DND-41 (cell line): ENCODE results near the gene SDE2.

Experiments
- EZH2 ChIP-seq: IDR thresholded peaks from 3 replicates; pipeline ENCODE4 v1.6.1; 2012; ENCODE audit warnings: borderline replicate concordance, low read depth, mild to moderate bottlenecking, moderate library complexity, low read length, inconsistent platforms; ENCODE audit not compliant: severe bottlenecking
- TF ChIP-seq, protein P1 (sequence below): IDR thresholded peaks from 2 replicates; pipeline ENCODE4 v1.5.1; 2012; ENCODE audit warnings: borderline replicate concordance, low read length, moderate library complexity, mild to moderate bottlenecking; ENCODE audit not compliant: poor library complexity, severe bottlenecking; ENCODE audit errors: extremely low read depth

DNA sequence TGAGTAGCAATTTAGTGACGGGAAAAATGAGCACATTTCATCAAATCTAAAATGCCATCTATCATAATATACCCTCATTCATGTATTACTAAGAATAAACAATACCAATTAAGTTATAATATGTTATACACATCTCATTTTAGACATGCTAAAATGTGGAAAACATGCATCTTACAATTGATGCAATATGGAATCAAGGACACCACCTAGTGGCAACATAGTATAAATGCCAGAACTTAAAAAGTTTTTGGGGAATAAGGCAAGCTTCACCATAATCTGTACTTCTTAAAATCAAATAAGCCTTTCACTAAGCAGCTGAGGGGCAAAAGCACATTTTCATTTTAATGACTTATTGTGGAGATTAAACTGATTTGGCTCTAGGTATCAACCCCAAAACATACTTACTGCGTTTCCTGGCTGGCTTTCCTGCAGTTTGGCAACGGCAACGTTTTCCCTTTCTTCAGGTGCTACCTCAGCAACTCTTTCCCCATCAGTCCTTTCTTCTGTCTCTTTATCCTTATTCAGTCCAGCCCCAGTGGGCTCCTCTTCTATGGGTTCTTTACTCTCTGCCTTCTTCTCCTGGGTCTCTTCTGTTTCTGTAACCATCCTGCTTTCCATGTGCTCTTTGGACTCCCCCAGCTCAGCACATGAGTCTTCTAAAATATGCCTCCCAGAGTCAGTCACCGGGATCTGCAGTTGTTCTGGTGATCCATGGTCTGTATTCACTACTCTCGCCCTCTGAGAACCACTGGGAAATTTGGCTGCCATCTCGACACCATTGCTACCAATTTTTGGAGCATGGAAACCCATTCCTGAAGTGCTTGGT is 11.4 kb downstream of the SDE2 start:
- TF ChIP-seq, protein P1, sequence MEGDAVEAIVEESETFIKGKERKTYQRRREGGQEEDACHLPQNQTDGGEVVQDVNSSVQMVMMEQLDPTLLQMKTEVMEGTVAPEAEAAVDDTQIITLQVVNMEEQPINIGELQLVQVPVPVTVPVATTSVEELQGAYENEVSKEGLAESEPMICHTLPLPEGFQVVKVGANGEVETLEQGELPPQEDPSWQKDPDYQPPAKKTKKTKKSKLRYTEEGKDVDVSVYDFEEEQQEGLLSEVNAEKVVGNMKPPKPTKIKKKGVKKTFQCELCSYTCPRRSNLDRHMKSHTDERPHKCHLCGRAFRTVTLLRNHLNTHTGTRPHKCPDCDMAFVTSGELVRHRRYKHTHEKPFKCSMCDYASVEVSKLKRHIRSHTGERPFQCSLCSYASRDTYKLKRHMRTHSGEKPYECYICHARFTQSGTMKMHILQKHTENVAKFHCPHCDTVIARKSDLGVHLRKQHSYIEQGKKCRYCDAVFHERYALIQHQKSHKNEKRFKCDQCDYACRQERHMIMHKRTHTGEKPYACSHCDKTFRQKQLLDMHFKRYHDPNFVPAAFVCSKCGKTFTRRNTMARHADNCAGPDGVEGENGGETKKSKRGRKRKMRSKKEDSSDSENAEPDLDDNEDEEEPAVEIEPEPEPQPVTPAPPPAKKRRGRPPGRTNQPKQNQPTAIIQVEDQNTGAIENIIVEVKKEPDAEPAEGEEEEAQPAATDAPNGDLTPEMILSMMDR = peak; percentile 86
- no peak for TF ChIP-seq EZH2
